ENCODE data around the gene ISX.

ISX gene

DNA sequence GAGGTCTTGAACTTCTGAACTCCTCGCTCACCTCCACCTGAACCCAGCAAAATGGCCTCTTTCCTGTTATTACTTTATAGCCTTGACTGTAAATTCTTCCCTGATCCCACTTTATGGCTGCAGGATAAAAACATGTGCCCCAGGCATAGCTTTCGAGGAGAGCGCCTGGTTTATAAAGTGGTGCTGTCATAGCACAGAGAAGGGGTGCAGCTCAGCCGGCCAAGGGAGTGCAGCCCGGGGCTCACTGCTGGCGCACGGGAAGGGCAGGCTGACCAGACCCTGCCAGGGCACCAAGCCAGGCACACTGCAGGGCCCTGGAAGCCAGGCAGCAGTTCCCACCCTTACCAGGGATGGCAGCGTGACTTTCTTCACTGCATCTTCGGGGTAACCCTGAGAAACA is 50.9 kb downstream of the ISX start:
- TF ChIP-seq, protein P1, sequence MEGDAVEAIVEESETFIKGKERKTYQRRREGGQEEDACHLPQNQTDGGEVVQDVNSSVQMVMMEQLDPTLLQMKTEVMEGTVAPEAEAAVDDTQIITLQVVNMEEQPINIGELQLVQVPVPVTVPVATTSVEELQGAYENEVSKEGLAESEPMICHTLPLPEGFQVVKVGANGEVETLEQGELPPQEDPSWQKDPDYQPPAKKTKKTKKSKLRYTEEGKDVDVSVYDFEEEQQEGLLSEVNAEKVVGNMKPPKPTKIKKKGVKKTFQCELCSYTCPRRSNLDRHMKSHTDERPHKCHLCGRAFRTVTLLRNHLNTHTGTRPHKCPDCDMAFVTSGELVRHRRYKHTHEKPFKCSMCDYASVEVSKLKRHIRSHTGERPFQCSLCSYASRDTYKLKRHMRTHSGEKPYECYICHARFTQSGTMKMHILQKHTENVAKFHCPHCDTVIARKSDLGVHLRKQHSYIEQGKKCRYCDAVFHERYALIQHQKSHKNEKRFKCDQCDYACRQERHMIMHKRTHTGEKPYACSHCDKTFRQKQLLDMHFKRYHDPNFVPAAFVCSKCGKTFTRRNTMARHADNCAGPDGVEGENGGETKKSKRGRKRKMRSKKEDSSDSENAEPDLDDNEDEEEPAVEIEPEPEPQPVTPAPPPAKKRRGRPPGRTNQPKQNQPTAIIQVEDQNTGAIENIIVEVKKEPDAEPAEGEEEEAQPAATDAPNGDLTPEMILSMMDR (IDR thresholded peaks at IDR 0.05), result no peak
- H3K27ac ChIP-seq, result no peak overlapping the region
- intact Hi-C loops (cut with DNase I; ENCODE audit: low total_unique reads), result no loop called here
- no peaks in the 10 kb centered on the region for H3K36me3 ChIP-seq
- no peaks in the 10 kb centered on the region for H3K4me1 ChIP-seq
- no peaks in the 10 kb centered on the region for H3K9me3 ChIP-seq
- H3K4me3 ChIP-seq, result no peak overlapping the region
- peaks cover 0 to 4% of the 10 kb centered on the region in 2 donors for H3K27me3 ChIP-seq
- DNase-seq, result no peak

DNA sequence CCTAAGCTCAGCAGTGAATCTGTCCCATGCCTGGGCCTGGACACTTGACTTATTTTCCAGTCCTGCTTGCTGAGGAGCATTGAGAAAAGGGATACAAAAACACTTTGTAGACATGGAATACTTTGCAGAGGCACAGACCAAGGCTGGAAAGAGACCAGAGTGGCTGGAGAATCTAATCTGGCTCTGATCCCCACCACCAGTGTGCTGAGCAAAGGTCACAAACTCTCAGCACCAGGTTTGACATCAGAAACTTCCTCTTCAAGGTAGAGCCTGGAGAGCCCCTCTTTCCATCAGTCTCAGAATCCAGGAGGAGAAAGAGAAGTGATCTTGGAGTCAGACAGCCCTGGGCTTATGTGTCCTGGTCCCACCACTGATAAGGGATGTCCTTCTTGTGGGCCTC is 53.5 kb downstream of the ISX start:
- Histone ChIP-seq H3K27me3 (no peaks in the 10 kb centered on the region), H3K36me3 (no peaks in the 10 kb centered on the region), H3K4me1 (no peaks in the 10 kb centered on the region), H3K27ac (no peak overlapping the region), H3K4me3 (no peak overlapping the region), H3K9me3 (no peaks in the 10 kb centered on the region)
- no peak for DNase-seq
- intact Hi-C loops (cut with DNase I; ENCODE audit: low total_unique reads), result no loop called here
- TF ChIP-seq, protein P1 (IDR thresholded peaks at IDR 0.05), result no peak

DNA sequence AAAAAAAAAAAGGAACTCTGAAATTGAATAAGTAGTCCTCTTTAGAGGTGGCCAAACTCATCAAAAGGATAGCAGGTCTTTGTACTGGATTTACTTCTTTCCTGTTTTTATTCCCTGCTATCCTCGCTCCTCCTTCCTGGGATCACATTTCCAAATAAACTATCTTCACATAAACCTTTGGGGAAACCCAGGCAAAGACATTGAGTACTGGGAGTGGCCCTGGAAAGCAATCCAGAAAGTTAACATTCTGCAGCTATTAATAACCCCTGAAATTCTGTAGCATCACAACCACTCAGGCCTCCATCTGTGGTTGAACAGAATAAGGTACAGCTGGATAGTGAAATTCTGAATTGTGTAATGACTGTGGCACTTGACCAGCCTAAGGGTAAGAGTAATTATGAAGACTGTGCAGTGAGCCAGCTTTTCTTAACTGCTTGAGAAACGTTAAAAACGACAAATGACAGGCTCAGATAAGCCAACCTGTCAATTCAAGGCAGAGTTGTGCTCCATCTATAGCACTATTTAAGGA is 58.8 kb downstream of the ISX start:
- H3K4me3 ChIP-seq, result no peak overlapping the region
- H3K36me3 ChIP-seq, result no peaks in the 10 kb centered on the region
- no peaks in the 10 kb centered on the region for H3K4me1 ChIP-seq
- TF ChIP-seq, protein P1 (IDR thresholded peaks at IDR 0.05), result no peak
- DNase-seq, result no peak
- peaks cover 0 to 14% of the 10 kb centered on the region in 2 donors for H3K27me3 ChIP-seq
- intact Hi-C loops (cut with DNase I; ENCODE audit: low total_unique reads), result no loop called here
- no peaks in the 10 kb centered on the region for H3K9me3 ChIP-seq
- no peak overlapping the region for H3K27ac ChIP-seq

DNA sequence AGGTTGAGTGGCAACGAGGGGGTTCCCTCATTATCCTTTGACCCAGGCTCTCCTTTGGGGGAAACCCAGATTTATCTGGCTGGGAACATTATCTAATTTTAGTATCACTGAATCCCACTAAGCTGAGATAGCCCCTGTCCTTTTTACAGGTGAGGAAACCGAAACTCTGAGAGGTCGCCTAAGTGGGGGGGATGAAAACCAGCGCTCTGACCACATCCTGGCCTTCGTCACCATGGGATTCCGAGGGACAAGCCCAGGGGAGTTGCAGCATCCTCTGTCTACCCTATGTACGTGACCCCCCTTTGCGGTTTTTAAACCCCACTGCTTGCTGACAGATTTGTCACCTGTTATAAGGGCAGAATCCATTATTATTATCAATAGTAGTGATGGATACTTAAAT is 61.0 kb downstream of the ISX start:
- no peak overlapping the region for H3K27ac ChIP-seq
- no peaks in the 10 kb centered on the region for H3K36me3 ChIP-seq
- H3K4me1 ChIP-seq, result no peaks in the 10 kb centered on the region
- intact Hi-C loops (cut with DNase I; ENCODE audit: low total_unique reads), result no loop called here
- H3K9me3 ChIP-seq, result no peaks in the 10 kb centered on the region
- TF ChIP-seq, protein P1 (IDR thresholded peaks at IDR 0.05), result no peak
- DNase-seq, result no peak
- peaks cover 0 to 14% of the 10 kb centered on the region in 2 donors for H3K27me3 ChIP-seq
- H3K4me3 ChIP-seq, result no peak overlapping the region

DNA sequence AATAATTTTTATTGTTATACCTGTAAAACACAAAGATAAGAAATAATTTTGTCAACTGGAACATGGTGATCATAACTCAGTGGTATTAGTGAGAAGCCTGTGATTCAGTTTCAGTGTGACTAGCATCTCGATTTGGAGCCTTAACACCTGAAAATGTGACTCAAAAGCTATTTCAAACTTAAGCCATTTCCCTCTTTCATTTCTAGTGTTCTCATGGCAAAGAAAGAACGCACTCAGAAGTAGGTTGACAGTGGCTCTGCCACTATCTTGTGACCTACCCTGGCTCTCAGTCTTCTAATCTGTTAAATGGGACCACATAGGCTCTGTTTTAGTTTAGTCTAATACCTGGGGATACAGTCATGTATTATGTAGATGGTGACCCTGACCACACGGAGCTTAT is 62.7 kb downstream of the ISX start:
- DNase-seq, result no peak

More for the DNA sequence above, 62.7 kb downstream of the ISX start:
- peaks cover 0 to 14% of the 10 kb centered on the region in 2 donors for H3K27me3 ChIP-seq
- H3K27ac ChIP-seq, result no peak overlapping the region
- no peaks in the 10 kb centered on the region for H3K9me3 ChIP-seq
- no peaks in the 10 kb centered on the region for H3K4me1 ChIP-seq
- TF ChIP-seq, protein P1 (IDR thresholded peaks at IDR 0.05), result no peak
- intact Hi-C loops (cut with DNase I; ENCODE audit: low total_unique reads), result no loop called here
- H3K4me3 ChIP-seq, result no peak overlapping the region
- H3K36me3 ChIP-seq, result no peaks in the 10 kb centered on the region
